ENCODE measurements around the gene PGPEP1. TPM values are rescaled to one million over a fixed set of nuclear protein-coding genes. Genes with fewer than 3 reads are reported as not detected.

Gene PGPEP1
- total RNA-seq, 1 experiment from 2014 or later, result 25.6 TPM

GRCh38 chr19:18319591-18320135, 20.7 kb upstream of the PGPEP1 start:
- POLR2A ChIA-PET, result interaction anchor here (0.6 to 0.8 kb wide), 3 partner anchors 27 to 664 kb away, joined by 3 to 10 read pairs (median 4); no protein-coding TSS in a partner anchor
- Mint-ChIP-seq H3K4me1 (ENCODE audit: low read depth, unreplicated experiment) (peaks cover 30% of the 10 kb centered on the region), H3K4me3 (ENCODE audit: unreplicated experiment) (peak overlapping the region; percentile 42), H3K27ac (ENCODE audit: unreplicated experiment) (peak overlapping the region; percentile 22), H3K36me3 (ENCODE audit: insufficient read depth, unreplicated experiment) (peaks cover 24% of the 10 kb centered on the region), H3K27me3 (ENCODE audit: insufficient read depth, unreplicated experiment) (no peaks in the 10 kb centered on the region), H3K9me3 (ENCODE audit: unreplicated experiment) (no peaks in the 10 kb centered on the region)
- Histone ChIP-seq H3K36me3 (ENCODE audit: control insufficient read depth, insufficient read depth, low read length) (no peaks in the 10 kb centered on the region), H3K9me3 (no peaks in the 10 kb centered on the region), H3K4me3 (ENCODE audit: low read depth, low read length) (no peak overlapping the region), H3K27me3 (replicated peaks; ENCODE audit: control insufficient read depth, insufficient read depth, low read length) (no peaks in the 10 kb centered on the region), H3K4me1 (peaks cover 34% of the 10 kb centered on the region)
- intact Hi-C loops (cut with micrococcal nuclease; ENCODE audit: unreplicated experiment), result no loop called here
- no TSS peak for BruUV-seq (replicated peaks)
- DNase-seq, result peak in 1 of 2 experiments; percentile 61
- CTCF ChIA-PET, result interaction anchor here (0.5 to 1.4 kb wide), 2 partner anchors 9 to 64 kb away, joined by 4 read pairs; no protein-coding TSS in a partner anchor
- TF ChIP-seq, protein P1, sequence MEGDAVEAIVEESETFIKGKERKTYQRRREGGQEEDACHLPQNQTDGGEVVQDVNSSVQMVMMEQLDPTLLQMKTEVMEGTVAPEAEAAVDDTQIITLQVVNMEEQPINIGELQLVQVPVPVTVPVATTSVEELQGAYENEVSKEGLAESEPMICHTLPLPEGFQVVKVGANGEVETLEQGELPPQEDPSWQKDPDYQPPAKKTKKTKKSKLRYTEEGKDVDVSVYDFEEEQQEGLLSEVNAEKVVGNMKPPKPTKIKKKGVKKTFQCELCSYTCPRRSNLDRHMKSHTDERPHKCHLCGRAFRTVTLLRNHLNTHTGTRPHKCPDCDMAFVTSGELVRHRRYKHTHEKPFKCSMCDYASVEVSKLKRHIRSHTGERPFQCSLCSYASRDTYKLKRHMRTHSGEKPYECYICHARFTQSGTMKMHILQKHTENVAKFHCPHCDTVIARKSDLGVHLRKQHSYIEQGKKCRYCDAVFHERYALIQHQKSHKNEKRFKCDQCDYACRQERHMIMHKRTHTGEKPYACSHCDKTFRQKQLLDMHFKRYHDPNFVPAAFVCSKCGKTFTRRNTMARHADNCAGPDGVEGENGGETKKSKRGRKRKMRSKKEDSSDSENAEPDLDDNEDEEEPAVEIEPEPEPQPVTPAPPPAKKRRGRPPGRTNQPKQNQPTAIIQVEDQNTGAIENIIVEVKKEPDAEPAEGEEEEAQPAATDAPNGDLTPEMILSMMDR (IDR thresholded peaks at IDR 0.05; ENCODE audit: insufficient read depth in 1 of 2, low read depth in 1 of 2, low read length in 1 of 2, severe bottlenecking in 1 of 2, unreplicated experiment in 1 of 2), result no peak

- peaks cover 18% of the 10 kb centered on the region for H3K36me3 Mint-ChIP-seq (ENCODE audit: insufficient read depth, unreplicated experiment)
- no peaks in the 10 kb centered on the region for H3K27me3 Mint-ChIP-seq (ENCODE audit: insufficient read depth, unreplicated experiment)
- peak overlapping the region; percentile 97 for H3K27ac Mint-ChIP-seq (ENCODE audit: unreplicated experiment)
- intact Hi-C loops (cut with micrococcal nuclease; ENCODE audit: unreplicated experiment), result no loop called here
- H3K4me3 ChIP-seq (ENCODE audit: low read depth, low read length), result no peak overlapping the region
- no peaks in the 10 kb centered on the region for H3K27me3 ChIP-seq (replicated peaks; ENCODE audit: control insufficient read depth, insufficient read depth, low read length)
- ChIA-PET POLR2A (interaction anchor here (2.2 to 2.6 kb wide), 2 partner anchors 39 to 42 kb away, joined by 38 to 123 read pairs; partner anchors contain the start of gene JUND), CTCF (interaction anchor here (1.4 to 2.5 kb wide), 3 partner anchors 7 to 42 kb away, joined by 4 to 105 read pairs (median 24); partner anchors contain the start of gene JUND)
- BruUV-seq (replicated peaks), result no TSS peak
- peaks cover 34% of the 10 kb centered on the region for H3K4me1 ChIP-seq
- TF ChIP-seq, protein P1 (IDR thresholded peaks at IDR 0.05; ENCODE audit: insufficient read depth in 1 of 2, low read depth in 1 of 2, low read length in 1 of 2, severe bottlenecking in 1 of 2, unreplicated experiment in 1 of 2), result no peak
- no peak for DNase-seq
- H3K9me3 Mint-ChIP-seq (ENCODE audit: unreplicated experiment), result no peaks in the 10 kb centered on the region
- H3K36me3 ChIP-seq (ENCODE audit: control insufficient read depth, insufficient read depth, low read length), result no peaks in the 10 kb centered on the region
- H3K9me3 ChIP-seq, result no peaks in the 10 kb centered on the region
- H3K4me1 Mint-ChIP-seq (ENCODE audit: low read depth, unreplicated experiment), result peaks cover 30% of the 10 kb centered on the region
- peak overlapping the region; percentile 92 for H3K4me3 Mint-ChIP-seq (ENCODE audit: unreplicated experiment)
These were observed 19.3 kb upstream of the PGPEP1 start for GRCh38 chr19:18320865-18321733.

DNA sequence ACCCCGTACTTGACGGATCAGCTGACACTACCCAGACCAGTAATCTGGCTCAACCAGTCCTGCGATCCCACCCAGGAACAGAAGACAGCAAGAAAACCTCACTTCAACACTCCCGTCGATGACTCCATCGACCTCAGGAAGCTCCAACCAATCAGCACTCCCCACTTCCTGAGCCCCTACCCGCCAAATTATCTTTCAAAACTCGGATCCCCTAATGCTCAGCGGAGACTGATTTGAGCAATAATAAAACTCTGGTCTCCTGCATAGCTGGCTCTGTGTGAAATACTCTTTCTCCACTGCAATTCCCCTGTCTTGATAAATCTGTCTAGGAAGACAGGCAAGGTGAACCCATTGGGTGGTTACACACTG, 18.7 kb upstream of the PGPEP1 start:
- Mint-ChIP-seq H3K27me3 (ENCODE audit: insufficient read depth, unreplicated experiment) (no peaks in the 10 kb centered on the region), H3K27ac (ENCODE audit: unreplicated experiment) (peak overlapping the region; percentile 97), H3K4me1 (ENCODE audit: low read depth, unreplicated experiment) (peaks cover 30% of the 10 kb centered on the region), H3K4me3 (ENCODE audit: unreplicated experiment) (peak overlapping the region; percentile 92), H3K36me3 (ENCODE audit: insufficient read depth, unreplicated experiment) (peaks cover 18% of the 10 kb centered on the region), H3K9me3 (ENCODE audit: unreplicated experiment) (no peaks in the 10 kb centered on the region)
- Histone ChIP-seq H3K36me3 (ENCODE audit: control insufficient read depth, insufficient read depth, low read length) (no peaks in the 10 kb centered on the region), H3K4me3 (ENCODE audit: low read depth, low read length) (peak overlapping the region; percentile 96), H3K9me3 (no peaks in the 10 kb centered on the region), H3K27me3 (replicated peaks; ENCODE audit: control insufficient read depth, insufficient read depth, low read length) (no peaks in the 10 kb centered on the region), H3K4me1 (peaks cover 34% of the 10 kb centered on the region)
- ChIA-PET POLR2A (interaction anchor here (0.5 to 2.6 kb wide), 7 partner anchors 29 to 98 kb away, joined by 3 to 123 read pairs (median 3); partner anchors contain the start of genes GDF15, JUND and SSBP4), CTCF (interaction anchor here (0.6 to 2.5 kb wide), 6 partner anchors 17 to 98 kb away, joined by 3 to 105 read pairs (median 4); partner anchors contain the start of genes JUND and SSBP4)
- BruUV-seq (replicated peaks), result no TSS peak
- no peak for DNase-seq
- intact Hi-C loops (cut with micrococcal nuclease; ENCODE audit: unreplicated experiment), result loop anchor here (2.0 kb wide), 1 partner anchor 29 kb away; no protein-coding TSS in a partner anchor
- TF ChIP-seq, protein P1 (IDR thresholded peaks at IDR 0.05; ENCODE audit: insufficient read depth in 1 of 2, low read depth in 1 of 2, low read length in 1 of 2, severe bottlenecking in 1 of 2, unreplicated experiment in 1 of 2), result no peak

Measured in Caco-2 (cell line).